CD14-positive monocyte (primary cell): ENCODE data around the gene STARD4. TPM values are rescaled to one million over a fixed set of nuclear protein-coding genes. Genes with fewer than 3 reads are reported as not detected.
A peak's percentile ranks its signal among the peaks of the same experiment; 100 is the strongest.

Experiments
- DNase-seq, 3 donors: peaks; one replicate each; pipeline ENCODE4 v3.0.0-alpha.2; 2011 to 2022
- H2AFZ ChIP-seq: 2 replicates; pipeline ENCODE4 v1.6.0; 2012; ENCODE audit warnings: mild to moderate bottlenecking, low read depth, low read length, inconsistent platforms; ENCODE audit not compliant: insufficient read depth, poor library complexity, severe bottlenecking
- H3K27ac ChIP-seq, 2 donors: 1 replicate in 1 of 2; 2 replicates in 1 of 2; pipeline ENCODE4 v1.5.1; 2012 to 2013; ENCODE audit warnings: low read length in 2 of 2, control low read depth in 1 of 2, inconsistent platforms in 1 of 2, low read depth in 1 of 2, mild to moderate bottlenecking in 1 of 2
- H3K27me3 ChIP-seq, 2 donors: one replicate each; pipeline versions ENCODE4 v1.6.0 to v1.6.1; 2011 to 2013; ENCODE audit warnings: low read length in 2 of 2; ENCODE audit not compliant: control insufficient read depth in 2 of 2, insufficient read depth in 2 of 2
- H3K36me3 ChIP-seq, 2 donors: replicated peaks in 1 of 2; 1 replicate in 1 of 2; 2 replicates in 1 of 2; pipeline versions ENCODE4 v1.5.1 to v1.6.1; 2012 to 2013; ENCODE audit warnings: low read length in 2 of 2, control low read depth in 1 of 2, inconsistent platforms in 1 of 2, mild to moderate bottlenecking in 1 of 2; ENCODE audit not compliant: insufficient read depth in 2 of 2, control insufficient read depth in 1 of 2
- H3K4me1 ChIP-seq, 2 donors: 1 replicate in 1 of 2; 2 replicates in 1 of 2; pipeline versions ENCODE4 v1.5.1 to v1.6.1; 2012 to 2013; ENCODE audit warnings: low read length in 2 of 2, control low read depth in 1 of 2, inconsistent platforms in 1 of 2, mild to moderate bottlenecking in 1 of 2, moderate library complexity in 1 of 2; ENCODE audit not compliant: insufficient read depth in 2 of 2, control insufficient read depth in 1 of 2
- H3K4me2 ChIP-seq: replicated peaks from 2 replicates; pipeline ENCODE3; 2012; ENCODE audit warnings: low read length, moderate library complexity, mild to moderate bottlenecking; ENCODE audit not compliant: poor library complexity, severe bottlenecking; ENCODE audit errors: extremely low read depth
- H3K4me3 ChIP-seq, 3 experiments: fragments of 200-600 bp in 1 of 3; sonication (generic) in 1 of 3; replicated peaks in 1 of 3; 1 replicate in 2 of 3; 2 replicates in 1 of 3; pipeline ENCODE4 v1.5.1; 2011 to 2013; ENCODE audit warnings: low read length in 3 of 3, mild to moderate bottlenecking in 3 of 3, control low read depth in 2 of 3, low read depth in 2 of 3, inconsistent platforms in 1 of 3, moderate library complexity in 1 of 3
- H3K79me2 ChIP-seq: 2 replicates; pipeline ENCODE4 v1.6.0; 2012; ENCODE audit warnings: mild to moderate bottlenecking, control low read depth, inconsistent platforms, low read length, moderate library complexity; ENCODE audit not compliant: insufficient read depth
- H3K9ac ChIP-seq: 2 replicates; pipeline ENCODE4 v1.6.0; 2017; ENCODE audit warnings: low read length, mild to moderate bottlenecking; ENCODE audit not compliant: insufficient read depth, poor library complexity, severe bottlenecking
- H3K9me3 ChIP-seq, 2 donors: replicated peaks in 1 of 2; 1 replicate in 1 of 2; 2 replicates in 1 of 2; pipeline versions ENCODE4 v1.5.1 to v1.6.1; 2012 to 2013; ENCODE audit warnings: low read length in 2 of 2, control low read depth in 1 of 2; ENCODE audit not compliant: control insufficient read depth in 1 of 2, insufficient read depth in 1 of 2
- H4K20me1 ChIP-seq: 2 replicates; pipeline ENCODE4 v1.6.0; 2012; ENCODE audit warnings: mild to moderate bottlenecking, low read length, control low read depth, moderate library complexity; ENCODE audit not compliant: insufficient read depth
- H3K27ac Mint-ChIP-seq, 7 donors: one replicate each; pipeline ENCODE4 v1.8.0; 2020; ENCODE audit warnings: mild to moderate bottlenecking in 7 of 7, mixed read lengths in 7 of 7, moderate library complexity in 6 of 7, inconsistent platforms in 2 of 7
- H3K27me3 Mint-ChIP-seq, 3 donors: one replicate each; pipeline ENCODE4 v1.8.0; 2021 to 2022; ENCODE audit warnings: low read depth in 3 of 3, mild to moderate bottlenecking in 3 of 3, mixed read lengths in 3 of 3, moderate library complexity in 3 of 3, inconsistent platforms in 1 of 3
- H3K36me3 Mint-ChIP-seq, 2 donors: one replicate each; pipeline ENCODE4 v1.8.0; 2020; ENCODE audit warnings: mixed read lengths in 2 of 2, inconsistent platforms in 1 of 2, mild to moderate bottlenecking in 1 of 2
- H3K4me1 Mint-ChIP-seq: one replicate; pipeline ENCODE4 v1.8.0; 2020; ENCODE audit warnings: mild to moderate bottlenecking, mixed read lengths
- H3K4me3 Mint-ChIP-seq, 2 donors: one replicate each; pipeline ENCODE4 v1.8.0; 2020; ENCODE audit warnings: mild to moderate bottlenecking in 2 of 2, mixed read lengths in 2 of 2, moderate library complexity in 1 of 2
- H3K9me3 Mint-ChIP-seq, 7 donors: one replicate each; pipeline ENCODE4 v1.8.0; 2020 to 2022; ENCODE audit warnings: mixed read lengths in 7 of 7, mild to moderate bottlenecking in 6 of 7, moderate library complexity in 6 of 7, inconsistent platforms in 2 of 7
- CTCF ChIP-seq: fragments of 200-600 bp; IDR thresholded peaks from one replicate; pipeline ENCODE4 v1.8.0; 2022; ENCODE audit warnings: antibody characterized with exemption, mild to moderate bottlenecking
- whole genome bisulfite sequencing: methylation state at CpG from one replicate; pipeline ENCODE4 v1.1.5; 2013; ENCODE audit warnings: missing lambda C conversion rate; ENCODE audit not compliant: insufficient coverage; 5-methylcytosine and 5-hydroxymethylcytosine counted together
- intact Hi-C, 2 donors: fragments of 100-400 bp; cut with micrococcal nuclease; formaldehyde crosslinking; loops; one replicate each; pipeline versions ENCODE4 v1.15.0 to v1.15.1; 2023
- polyA plus RNA-seq, 3 donors: library from polyadenylated mRNA; depleted of rRNA in 1 of 3; unstranded in 2 of 3; stranded (reverse) in 1 of 3; fragments of 300-500 nt in 2 of 3; fragments of >200 nt in 1 of 3; fragmentation: Illumina TruSeq in 2 of 3; gene quantifications; 1 replicate in 2 of 3; 2 replicates in 1 of 3; pipeline ENCODE4 v1.2.3, GENCODE V29; 2012 to 2021

Gene STARD4
- polyA plus RNA-seq, 3 donors: 6.4 to 7.7 (median 6.7) TPM

- intact Hi-C loops: loop anchor here in 1 of 2 donors (10.0 kb wide), 1 partner anchor 198 kb away; the partner anchor contains the start of gene NREP
- Histone ChIP-seq H3K4me3 (no peak overlapping the region), H3K27ac (no peak overlapping the region), H3K9me3 (no peaks in the 10 kb centered on the region), H3K4me2 (no peak overlapping the region), H3K4me1 (peaks cover 10 to 36% of the 10 kb centered on the region in 2 donors), H3K27me3 (no peaks in the 10 kb centered on the region), H4K20me1 (no peaks in the 10 kb centered on the region), H3K36me3 (no peaks in the 10 kb centered on the region), H3K9ac (no peak overlapping the region), H3K79me2 (no peaks in the 10 kb centered on the region), H2AFZ (no peak overlapping the region)
- H3K4me3 Mint-ChIP-seq: no peak overlapping the region
- WGBS: no CpG with 5 or more reads among the region's 3 CpGs
- TF ChIP-seq CTCF: no peak
- DNase-seq: peak in 2 of 3 donors; percentile 18 to 62
- peaks cover 2 to 10% (median 5%) of the 10 kb centered on the region in 7 donors for H3K9me3 Mint-ChIP-seq
- no peaks in the 10 kb centered on the region for H3K27me3 Mint-ChIP-seq
- peaks cover 28% of the 10 kb centered on the region for H3K4me1 Mint-ChIP-seq
- no peaks in the 10 kb centered on the region for H3K36me3 Mint-ChIP-seq
- peak overlapping the region in 3 of 7 donors; percentile 5 to 75 (median 12) for H3K27ac Mint-ChIP-seq
Measured at GRCh38 chr5:111556501-111556900, 44.2 kb upstream of the STARD4 start.

- TF ChIP-seq CTCF: no peak
- H3K79me2 ChIP-seq: no peaks in the 10 kb centered on the region
- no peak overlapping the region for H3K4me2 ChIP-seq
- peaks cover 36% of the 10 kb centered on the region for H3K4me1 Mint-ChIP-seq
- H3K27ac Mint-ChIP-seq: no peak overlapping the region
- H3K27me3 Mint-ChIP-seq: no peaks in the 10 kb centered on the region
- H2AFZ ChIP-seq: no peak overlapping the region
- peaks cover 17 to 43% of the 10 kb centered on the region in 2 donors for H3K4me1 ChIP-seq
- intact Hi-C loops: loop anchor here in 1 of 2 donors (10.0 kb wide), 1 partner anchor 199 kb away; the partner anchor contains the start of gene NREP
- H3K4me3 ChIP-seq: no peak overlapping the region
- H3K4me3 Mint-ChIP-seq: no peak overlapping the region
- H3K9me3 ChIP-seq: no peaks in the 10 kb centered on the region
- no peak for DNase-seq
- no peak overlapping the region for H3K27ac ChIP-seq
- peaks cover 2 to 10% (median 5%) of the 10 kb centered on the region in 7 donors for H3K9me3 Mint-ChIP-seq
- no peaks in the 10 kb centered on the region for H4K20me1 ChIP-seq
- H3K9ac ChIP-seq: no peak overlapping the region
- no peaks in the 10 kb centered on the region for H3K36me3 Mint-ChIP-seq
- no peaks in the 10 kb centered on the region for H3K27me3 ChIP-seq
- no CpG with 5 or more reads among the region's 1 CpG for WGBS
- no peaks in the 10 kb centered on the region for H3K36me3 ChIP-seq
Measured at GRCh38 chr5:111555760-111556159, 43.4 kb upstream of the STARD4 start.
